Right renal pelvis (tissue), 4 donors: ENCODE measurements around the gene SAFB. TPM values are rescaled to one million over a fixed set of nuclear protein-coding genes. Genes with fewer than 3 reads are reported as not detected.
A peak's percentile ranks its signal among the peaks of the same experiment; 100 is the strongest.

Experiments
- DNase-seq, 4 donors: peaks; one replicate each; pipeline ENCODE4 v3.0.0-alpha.2; 2013; ENCODE audit warnings: low read depth in 4 of 4, low spot score in 3 of 4, missing footprints in 1 of 4
- polyA plus RNA-seq, 4 donors: library from polyadenylated mRNA; unstranded; fragments of 120-200 nt; gene quantifications; one replicate each; pipeline ENCODE4 v1.2.1, GENCODE V29; 2013; ENCODE audit not compliant: insufficient read length in 4 of 4

The SAFB gene
- polyA plus RNA-seq, 4 donors, result 135 to 176 (median 154) TPM

GRCh38 chr19:5664515-5664914 lies 41.6 kb downstream of the SAFB start:
- DNase-seq, result no peak

GRCh38 chr19:5665781-5666513 lies 43.1 kb downstream of the SAFB start:
- no peak for DNase-seq

GRCh38 chr19:5666921-5667610 lies 44.2 kb downstream of the SAFB start:
- DNase-seq, result no peak

DNA sequence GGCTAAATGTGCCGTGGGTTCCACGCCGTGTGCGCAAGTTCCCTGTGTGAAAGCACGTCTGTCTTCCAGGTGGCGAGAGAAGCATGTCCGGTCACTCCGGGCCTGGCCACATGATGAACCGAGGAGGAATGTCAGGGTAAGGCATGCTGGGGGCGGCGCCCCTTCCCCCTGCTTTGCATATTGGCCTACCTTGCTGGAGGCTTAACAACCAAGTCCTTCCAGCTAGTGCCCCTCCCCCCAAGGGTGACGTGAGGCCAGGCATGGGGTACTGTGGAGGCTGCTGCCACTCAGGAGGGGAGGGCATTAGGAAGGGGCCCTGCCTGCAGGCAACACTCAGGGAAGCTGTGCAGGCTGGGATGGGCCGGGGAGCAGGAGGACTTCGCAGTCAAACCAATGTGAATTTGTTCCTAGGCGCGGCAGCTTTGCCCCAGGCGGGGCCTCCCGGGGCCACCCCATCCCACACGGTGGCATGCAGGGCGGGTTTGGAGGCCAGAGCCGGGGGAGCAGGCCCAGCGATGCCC lies 44.9 kb downstream of the SAFB start:
- DNase-seq, result no peak

DNA sequence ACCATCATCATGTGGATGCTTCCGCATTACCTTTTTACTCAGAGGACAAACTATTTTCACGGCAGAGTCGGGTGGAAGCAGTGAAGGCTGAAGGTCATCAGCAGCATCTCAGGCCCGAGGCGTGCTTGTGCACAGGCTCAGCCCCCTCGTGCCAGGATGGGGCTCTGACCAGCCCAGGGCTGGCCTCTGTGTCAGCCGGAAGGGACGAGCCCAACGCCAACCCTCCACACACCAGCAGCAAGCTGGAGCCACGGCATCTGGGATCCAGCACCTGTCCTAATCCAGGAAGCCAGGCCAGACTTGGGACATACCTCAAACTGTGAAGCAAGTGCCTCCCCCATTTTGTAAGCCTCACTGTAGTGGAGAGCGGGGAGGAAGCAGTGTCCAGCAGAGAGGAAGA lies 46.3 kb downstream of the SAFB start:
- no peak for DNase-seq

DNA sequence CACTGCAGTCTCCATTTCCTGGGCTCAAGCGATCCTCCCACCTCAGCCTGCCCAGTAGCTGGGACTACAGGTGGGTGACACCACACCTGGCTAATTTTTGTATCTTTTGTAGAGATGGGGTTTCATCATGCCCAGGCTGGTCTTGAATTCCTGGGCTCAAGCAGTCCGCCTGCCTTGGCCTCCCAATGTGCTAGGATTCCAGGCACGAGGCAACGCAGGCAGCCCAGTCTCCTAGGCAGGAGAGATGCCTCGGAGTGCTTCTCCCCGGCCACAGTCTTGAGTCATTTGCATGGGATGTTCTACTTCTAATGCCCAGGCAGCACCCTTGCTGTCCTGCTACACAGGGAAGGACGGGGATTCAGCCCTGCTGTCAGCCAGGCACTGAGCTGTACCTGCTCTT lies 48.7 kb downstream of the SAFB start:
- no peak for DNase-seq

GRCh38 chr19:5672708-5673459 lies 50.0 kb downstream of the SAFB start:
- DNase-seq, result no peak

- no peak for DNase-seq
Observed at GRCh38 chr19:5673752-5674151, 50.9 kb downstream of the SAFB start.

DNA sequence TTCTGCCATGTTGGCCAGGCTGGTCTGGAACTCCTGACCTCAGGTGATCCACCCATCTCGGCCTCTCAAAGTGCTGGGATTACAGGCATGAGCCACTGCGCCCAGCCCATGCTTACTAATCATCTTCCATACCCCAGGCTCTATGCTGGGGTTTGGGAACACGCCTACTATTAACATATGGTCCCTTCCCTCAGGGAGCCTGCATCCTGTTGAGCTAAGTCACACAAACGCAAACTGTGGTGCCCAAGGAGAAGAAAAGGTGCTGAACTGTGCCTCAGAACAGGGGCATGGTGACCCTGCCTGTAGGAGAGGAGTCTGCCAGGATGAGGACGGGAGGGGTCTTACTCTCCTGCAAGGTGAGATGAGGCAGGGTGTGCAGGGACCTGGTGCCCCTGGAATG lies 51.8 kb downstream of the SAFB start:
- no peak for DNase-seq

DNA sequence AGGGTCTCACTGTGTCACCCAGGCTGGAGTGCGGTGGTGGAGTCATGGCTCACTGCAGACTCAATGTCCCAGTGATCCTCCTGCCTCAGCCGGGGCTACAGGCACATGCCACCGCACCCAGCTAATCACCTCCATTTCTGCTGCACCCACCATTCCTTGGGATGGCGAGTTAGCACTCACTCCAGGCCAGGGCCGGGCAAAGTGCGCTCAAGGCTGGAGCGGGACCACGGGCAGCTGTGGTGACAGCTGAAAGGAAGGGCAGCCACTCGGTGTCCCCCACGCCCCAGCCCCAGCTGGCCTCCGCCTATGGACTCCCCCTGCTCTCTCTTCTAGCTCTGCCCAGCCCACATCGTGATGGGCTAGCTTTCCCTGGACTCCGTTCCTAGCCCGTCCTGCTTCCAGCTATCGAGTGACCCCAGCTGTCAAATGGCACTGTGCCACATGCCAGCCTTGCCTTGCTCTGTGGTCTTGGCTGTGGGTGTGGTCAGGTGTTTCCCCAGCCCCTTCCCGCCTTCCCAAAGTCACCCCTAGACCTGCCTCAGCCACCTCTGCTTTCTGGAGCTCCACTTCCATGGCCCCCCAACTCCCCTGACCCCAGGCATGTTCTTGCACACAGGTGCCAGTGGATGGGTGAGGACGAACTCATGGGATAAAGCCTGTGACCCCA lies 53.4 kb downstream of the SAFB start:
- no peak for DNase-seq

DNA sequence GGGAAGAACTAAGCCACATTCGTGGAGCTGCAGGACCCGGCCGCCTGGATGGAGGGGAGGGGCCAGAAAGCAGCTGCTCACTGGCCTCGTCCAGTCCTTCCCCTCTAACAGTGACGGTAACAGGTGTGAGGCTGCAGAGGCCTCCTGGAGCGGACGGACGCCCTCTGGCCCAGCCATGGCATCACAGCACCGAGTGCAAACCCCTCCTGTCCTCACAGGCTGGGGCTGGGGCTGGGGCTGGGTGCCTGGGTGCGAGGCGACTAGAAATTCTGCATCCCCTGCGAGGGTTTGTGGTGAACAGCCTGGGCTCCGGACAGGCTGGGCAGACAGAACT lies 53.9 kb downstream of the SAFB start:
- no peak for DNase-seq

GRCh38 chr19:5677136-5677535 lies 54.3 kb downstream of the SAFB start:
- no peak for DNase-seq

DNA sequence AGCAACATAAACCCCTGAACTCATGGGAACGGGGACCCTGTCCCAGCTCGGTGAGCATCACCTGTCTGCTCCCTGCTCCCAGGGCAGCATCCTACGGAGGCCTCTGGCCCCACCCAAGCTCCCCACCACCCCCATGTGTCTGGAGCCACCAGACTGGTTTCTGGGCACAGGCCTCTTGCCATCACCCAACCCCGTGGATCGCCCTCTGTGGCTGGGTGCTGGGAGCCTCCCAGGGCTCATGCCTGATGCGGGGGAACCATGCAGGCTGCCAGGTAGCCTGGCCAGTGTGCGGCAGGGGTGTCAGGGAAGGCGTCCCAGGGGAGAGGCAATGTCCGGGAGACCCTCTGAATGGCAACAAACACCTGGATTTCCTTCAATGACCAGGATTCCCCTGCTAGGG lies 54.7 kb downstream of the SAFB start:
- DNase-seq, result no peak

DNA sequence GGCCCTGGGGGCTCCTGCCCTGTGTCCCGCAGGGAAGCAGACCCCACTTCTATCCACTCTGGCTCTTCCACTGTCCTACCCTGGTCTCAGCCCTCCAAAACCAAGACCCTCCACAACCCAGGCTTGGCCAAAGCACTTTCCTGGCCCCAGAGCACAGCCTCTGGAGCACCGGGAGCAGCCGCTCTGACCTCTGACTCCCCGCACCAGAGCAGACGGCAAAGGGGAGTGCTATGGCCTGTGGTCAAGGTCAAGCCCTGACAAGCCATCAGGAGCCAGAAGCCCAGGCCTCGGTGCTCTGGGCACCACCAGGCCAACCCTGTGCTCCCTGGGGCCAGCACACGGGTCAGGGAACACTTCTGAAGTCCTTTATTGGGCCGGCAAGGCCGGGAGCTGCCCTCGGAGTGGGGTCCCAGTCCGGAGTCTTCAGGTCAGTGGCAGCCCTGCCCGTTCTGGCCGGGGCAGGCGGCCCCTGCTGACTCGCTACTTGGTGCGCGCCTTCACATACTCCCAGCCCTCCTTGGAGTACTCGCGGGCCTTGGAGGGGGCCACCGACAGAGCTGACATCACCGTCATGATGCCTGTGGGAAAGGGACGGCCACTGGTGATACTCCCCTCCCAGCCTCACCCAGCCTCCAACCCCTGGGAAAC lies 55.3 kb downstream of the SAFB start:
- no peak for DNase-seq

DNA sequence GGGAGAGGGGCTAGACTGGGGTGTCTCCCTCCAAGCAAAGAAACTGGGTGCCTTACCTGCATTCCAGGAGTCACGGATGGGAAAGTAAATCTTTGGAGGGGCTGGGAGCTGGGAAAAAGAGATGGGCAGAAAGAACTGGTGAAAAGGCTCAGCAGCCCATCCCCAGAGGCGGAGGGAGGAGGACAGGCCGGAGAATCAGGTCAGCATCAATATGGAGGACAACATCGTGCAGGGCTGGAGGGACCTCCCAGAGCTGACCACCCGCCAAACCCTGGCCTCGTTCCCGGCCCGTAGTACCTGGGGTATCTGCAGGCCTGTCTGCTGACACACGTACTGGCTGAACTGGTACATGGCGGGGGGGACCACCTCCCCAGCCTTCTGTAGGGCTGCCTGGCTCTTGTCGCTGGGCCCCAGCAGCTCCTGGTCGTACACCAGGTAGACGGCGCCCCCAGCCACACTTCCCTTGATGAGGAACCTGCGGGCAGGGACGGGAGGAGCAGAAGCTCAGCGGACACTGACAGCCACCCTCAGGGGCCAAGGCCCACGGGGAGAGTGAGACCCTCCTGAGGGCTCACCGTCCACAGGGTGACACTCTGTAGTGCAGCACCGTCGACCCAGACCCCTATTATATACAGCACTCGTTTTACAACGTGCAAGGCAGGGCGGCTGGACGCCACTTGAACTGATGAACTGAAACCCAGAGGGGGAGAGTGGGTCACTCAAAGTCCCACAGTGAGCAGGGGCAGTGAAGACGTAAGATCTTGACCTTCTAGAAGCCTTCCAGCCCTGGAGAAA lies 56.6 kb downstream of the SAFB start:
- no peak for DNase-seq

GRCh38 chr19:5680084-5680436 lies 57.2 kb downstream of the SAFB start:
- no peak for DNase-seq

- DNase-seq, result peak; percentile 97 to 99 (median 97)
Observed at GRCh38 chr19:5680437-5681368, 57.8 kb downstream of the SAFB start, which contains the start of the genes HSD11B1L and MICOS13. HSD11B1L (plus strand) TSS chr19:5681027; CDS start chr19:5684833, 3,806 bp downstream. MICOS13 (minus strand) TSS chr19:5680516; CDS start chr19:5680486, 30 bp downstream.

GRCh38 chr19:5681391-5682106 lies 58.7 kb downstream of the SAFB start:
- DNase-seq, result no peak
